ENCODE measurements around the gene ARHGEF7.

The ARHGEF7 gene

GRCh38 chr13:111281751-111282311 is 166.7 kb downstream of the ARHGEF7 start:
- no peak for DNase-seq

GRCh38 chr13:111282425-111282824 is 167.3 kb downstream of the ARHGEF7 start:
- DNase-seq: no peak

- no peak for DNase-seq
Measured at GRCh38 chr13:111282997-111283396, 167.9 kb downstream of the ARHGEF7 start.

- no peak for DNase-seq
Measured at GRCh38 chr13:111283457-111283856, 168.3 kb downstream of the ARHGEF7 start.

GRCh38 chr13:111283991-111284390 is 168.9 kb downstream of the ARHGEF7 start:
- DNase-seq: no peak

GRCh38 chr13:111284565-111284964 is 169.5 kb downstream of the ARHGEF7 start:
- no peak for DNase-seq

- DNase-seq: no peak
Measured at GRCh38 chr13:111286162-111286561, 171.1 kb downstream of the ARHGEF7 start.

- DNase-seq: no peak
Measured at GRCh38 chr13:111286749-111287148, 171.6 kb downstream of the ARHGEF7 start.

- DNase-seq: no peak
Measured at GRCh38 chr13:111287201-111287600, 172.1 kb downstream of the ARHGEF7 start.

- DNase-seq: no peak
Measured at GRCh38 chr13:111288276-111288675, 173.2 kb downstream of the ARHGEF7 start.

GRCh38 chr13:111289251-111289650 is 174.1 kb downstream of the ARHGEF7 start:
- DNase-seq: no peak

GRCh38 chr13:111291908-111292307 is 176.8 kb downstream of the ARHGEF7 start:
- DNase-seq: no peak

- DNase-seq: no peak
Measured at GRCh38 chr13:111292710-111293485, 177.8 kb downstream of the ARHGEF7 start.

- DNase-seq: no peak
Measured at GRCh38 chr13:111295886-111296285, 180.8 kb downstream of the ARHGEF7 start.

- DNase-seq: no peak
Measured at GRCh38 chr13:111296417-111296816, 181.3 kb downstream of the ARHGEF7 start.

GRCh38 chr13:111298214-111298975 is 183.3 kb downstream of the ARHGEF7 start:
- no peak for DNase-seq

- no peak for DNase-seq
Measured at GRCh38 chr13:111302045-111302726, 187.1 kb downstream of the ARHGEF7 start.

GRCh38 chr13:111303559-111303958 is 188.4 kb downstream of the ARHGEF7 start:
- DNase-seq: no peak

- no peak for DNase-seq
Measured at GRCh38 chr13:111304041-111304544, 189.0 kb downstream of the ARHGEF7 start.

GRCh38 chr13:111304603-111305289 is 189.6 kb downstream of the ARHGEF7 start:
- no peak for DNase-seq

- no peak for DNase-seq
Measured at GRCh38 chr13:111312944-111313590, 198.0 kb downstream of the ARHGEF7 start.

- DNase-seq: no peak
Measured at GRCh38 chr13:111313911-111314425, 198.9 kb downstream of the ARHGEF7 start.
